ENCODE results near the gene RNF44.
"Not testable (repeated sequence)": the region's sequence is repeated elsewhere in the genome, so short reads cannot be mapped to it uniquely, and the experiment has no call there.

The RNF44 gene

DNA sequence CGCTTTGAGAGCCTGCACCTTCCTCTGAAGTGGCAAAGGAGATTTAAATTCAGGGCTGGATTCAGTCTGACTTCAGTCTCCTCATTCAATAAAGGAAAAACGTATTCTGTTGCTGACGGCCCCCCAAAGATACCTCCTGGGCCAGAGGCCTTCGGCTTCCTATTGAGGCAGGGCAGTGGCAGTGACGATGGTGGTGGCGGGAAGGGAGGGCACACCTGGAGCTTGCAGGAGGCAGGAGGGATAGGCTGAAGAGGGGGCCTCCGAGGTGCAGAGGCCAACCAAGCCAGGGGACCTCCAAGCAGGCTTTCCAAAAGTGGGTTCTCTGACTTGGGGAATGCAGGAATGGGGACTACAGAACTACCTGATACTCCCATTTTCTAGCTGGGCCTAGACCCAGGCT is 15.9 kb downstream of the RNF44 start:
- DNase-seq, result no peak

GRCh38 chr5:176519810-176520720 is 17.1 kb downstream of the RNF44 start:
- no peak for DNase-seq

GRCh38 chr5:176517053-176517661 is 20.0 kb downstream of the RNF44 start:
- DNase-seq, result no peak

DNA sequence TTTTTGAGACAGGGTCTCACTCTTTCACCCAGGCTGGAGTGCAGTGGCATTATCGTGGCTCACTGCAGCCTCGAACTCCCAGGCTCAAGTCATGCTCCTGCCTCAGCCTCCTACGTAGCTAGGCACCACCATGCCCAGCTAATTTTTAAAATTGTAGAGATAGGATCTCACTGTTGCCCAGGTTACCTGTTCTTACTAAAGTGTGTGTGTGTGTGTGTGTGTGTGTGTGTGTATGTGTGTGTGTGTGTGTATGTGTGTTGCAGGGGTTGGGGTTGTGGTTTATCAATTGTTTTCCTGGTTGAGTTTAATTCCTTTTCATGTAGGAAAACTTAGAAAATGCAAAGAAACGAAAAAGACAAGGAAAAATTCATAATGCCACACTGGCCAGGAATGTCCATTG is 21.8 kb downstream of the RNF44 start:
- no peak for DNase-seq

- DNase-seq, result no peak
Observed at GRCh38 chr5:176514244-176514950, 22.8 kb downstream of the RNF44 start.

DNA sequence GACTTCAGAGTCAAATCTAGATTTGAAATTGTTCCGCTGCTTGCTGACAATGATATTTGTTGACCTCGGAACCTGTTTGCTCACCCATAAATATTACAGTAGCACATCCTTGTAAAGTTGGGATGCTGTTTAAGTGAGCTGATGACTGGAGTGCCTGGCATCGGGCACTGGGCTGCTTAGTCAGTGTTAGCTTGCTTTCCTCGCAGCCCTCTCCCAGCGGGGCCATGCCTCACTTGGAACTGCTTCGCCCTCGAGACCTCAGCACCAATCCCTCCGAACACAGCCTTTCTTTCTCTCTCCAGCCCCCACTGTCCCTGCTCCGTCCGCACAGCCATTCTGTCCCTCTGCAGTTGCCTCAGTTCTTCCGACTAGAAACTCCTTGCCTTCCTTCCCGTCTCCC is 23.4 kb downstream of the RNF44 start:
- no peak for DNase-seq

DNA sequence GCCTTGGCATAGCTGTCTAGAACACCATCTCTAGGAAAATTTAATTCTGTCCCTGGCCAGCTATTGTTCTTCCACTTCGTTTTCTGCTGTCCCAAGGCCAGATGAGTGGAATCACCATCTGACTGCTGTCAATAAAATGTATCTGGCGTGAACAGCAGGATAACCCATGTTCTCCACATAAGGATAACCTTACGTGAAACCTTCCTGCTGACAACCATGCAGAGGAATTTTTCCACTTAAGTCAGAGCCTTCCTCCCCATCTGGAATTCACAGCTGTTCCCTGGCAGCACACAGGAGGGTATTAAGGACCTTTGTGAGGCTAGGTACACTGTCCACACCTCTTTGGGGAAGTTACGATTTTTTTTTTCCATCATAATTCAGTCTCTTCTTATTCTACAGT is 28.6 kb downstream of the RNF44 start:
- DNase-seq, result no peak

GRCh38 chr5:176507911-176508310 is 29.3 kb downstream of the RNF44 start:
- DNase-seq, result peak in 1 of 58 donors; percentile 6

DNA sequence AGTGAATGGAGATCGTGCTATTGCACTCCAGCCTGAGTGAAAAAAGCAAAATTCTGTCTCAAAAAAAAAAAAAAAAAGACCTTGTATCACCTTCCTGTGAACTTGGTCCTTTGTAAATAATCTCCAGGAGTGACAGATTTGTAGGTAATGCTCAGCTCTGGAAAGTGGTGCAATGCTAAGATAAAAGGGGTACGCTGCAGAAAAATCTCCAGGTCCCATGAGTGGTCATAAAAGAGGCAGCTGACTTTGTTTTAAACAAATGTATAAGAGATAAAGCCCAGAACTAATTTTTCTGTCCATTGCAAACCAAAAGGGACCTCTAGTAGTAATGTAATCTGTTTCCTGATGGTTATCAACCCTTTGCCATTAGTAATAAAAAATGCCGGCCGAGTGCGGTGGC is 33.7 kb downstream of the RNF44 start:
- no peak for DNase-seq

GRCh38 chr5:176501333-176501732 is 35.9 kb downstream of the RNF44 start:
- no peak for DNase-seq

DNA sequence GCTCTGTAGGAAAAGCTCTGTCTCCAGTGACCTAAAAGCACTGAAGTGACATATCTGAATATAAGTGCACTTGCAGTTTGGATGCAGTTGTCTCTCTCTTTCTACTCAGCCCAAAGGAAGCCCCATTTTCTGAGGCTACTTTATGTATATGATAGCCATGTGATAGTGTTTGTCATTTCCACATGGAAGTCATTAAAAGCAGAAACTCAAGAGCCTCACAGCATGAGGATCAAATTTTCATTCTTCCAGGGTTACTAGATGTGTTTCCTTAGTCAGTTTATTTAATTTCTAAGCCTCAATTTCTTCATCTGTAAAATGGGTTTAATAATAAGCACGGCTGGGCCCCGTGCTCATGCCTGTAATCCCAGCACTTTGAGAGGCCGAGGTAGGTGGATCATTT is 36.7 kb downstream of the RNF44 start:
- DNase-seq, result no peak

DNA sequence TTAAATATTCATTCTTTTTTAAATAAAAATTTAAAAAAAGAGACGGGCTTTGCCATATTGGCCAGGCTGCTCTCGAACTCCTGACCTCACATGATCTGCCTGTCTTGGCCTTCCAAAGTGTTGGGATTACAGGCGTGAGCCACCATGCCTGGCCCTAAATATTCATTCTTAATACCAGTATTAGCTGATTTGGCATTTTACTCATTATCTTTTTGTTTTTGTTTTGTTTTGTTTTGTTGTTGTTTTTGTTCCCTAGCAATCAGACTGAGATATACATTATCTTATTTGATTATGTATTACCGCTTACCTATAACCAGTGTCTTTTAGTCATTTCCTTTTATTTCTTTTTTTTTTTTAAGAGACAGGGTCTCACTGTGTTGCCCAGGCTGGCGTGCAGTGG is 37.9 kb downstream of the RNF44 start:
- no peak for DNase-seq

DNA sequence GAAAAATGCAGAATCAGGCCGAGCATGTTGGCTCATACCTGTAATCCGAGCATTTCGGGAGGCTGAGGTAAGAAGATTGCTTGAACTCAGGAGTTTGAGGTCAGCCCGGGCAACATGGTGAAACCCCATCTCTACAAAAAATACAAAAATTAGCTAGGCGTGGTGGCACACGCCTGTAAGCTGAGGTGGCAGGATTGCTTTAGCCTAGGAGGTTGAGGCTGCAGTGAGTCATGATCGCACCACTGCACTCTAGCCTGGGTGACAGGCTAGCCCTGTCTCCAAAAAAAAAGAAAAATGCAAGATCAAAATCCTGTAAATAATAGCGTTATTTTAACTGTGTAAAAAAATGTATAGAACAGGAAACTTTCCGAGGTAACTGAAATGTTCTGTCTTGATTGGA is 39.4 kb downstream of the RNF44 start:
- DNase-seq, result no peak

DNA sequence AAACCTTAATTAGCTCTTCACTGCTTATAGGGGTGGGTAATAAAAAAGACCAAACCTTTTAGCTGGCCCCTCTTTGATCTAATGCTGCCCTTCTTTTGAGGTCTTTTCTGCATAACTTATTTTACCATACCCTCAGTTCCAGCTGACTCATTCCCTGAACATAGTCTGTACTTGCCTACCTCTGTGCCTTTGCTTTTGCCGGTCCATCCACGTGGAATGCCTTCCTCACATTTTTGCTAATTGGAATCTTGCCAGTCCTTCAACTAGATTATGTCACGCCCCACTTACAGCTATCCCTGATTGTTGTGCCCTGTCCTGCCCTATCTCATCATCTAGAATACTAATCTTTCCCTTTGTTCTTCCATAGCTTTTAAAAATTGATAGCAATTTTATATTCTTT is 44.8 kb downstream of the RNF44 start:
- DNase-seq, result no peak

DNA sequence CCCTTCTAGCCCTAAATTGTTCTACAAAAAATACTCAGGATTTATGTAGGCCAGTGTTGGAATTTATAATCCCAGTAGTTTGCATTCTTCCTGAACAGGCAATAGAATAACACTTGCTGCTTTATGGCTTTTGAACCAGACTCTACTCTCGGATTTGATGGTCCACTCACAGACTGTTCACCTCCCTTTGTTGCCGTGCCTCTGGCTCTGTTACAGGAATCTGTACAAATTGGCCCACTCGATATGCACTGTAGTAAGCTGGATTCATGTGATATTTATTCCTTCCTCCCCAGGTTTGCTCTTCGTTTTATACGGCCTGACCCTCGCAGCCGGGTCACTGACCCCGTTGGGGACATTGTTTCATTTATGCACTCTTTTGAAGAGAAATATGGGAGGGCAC is 45.3 kb downstream of the RNF44 start:
- no peak for DNase-seq

DNA sequence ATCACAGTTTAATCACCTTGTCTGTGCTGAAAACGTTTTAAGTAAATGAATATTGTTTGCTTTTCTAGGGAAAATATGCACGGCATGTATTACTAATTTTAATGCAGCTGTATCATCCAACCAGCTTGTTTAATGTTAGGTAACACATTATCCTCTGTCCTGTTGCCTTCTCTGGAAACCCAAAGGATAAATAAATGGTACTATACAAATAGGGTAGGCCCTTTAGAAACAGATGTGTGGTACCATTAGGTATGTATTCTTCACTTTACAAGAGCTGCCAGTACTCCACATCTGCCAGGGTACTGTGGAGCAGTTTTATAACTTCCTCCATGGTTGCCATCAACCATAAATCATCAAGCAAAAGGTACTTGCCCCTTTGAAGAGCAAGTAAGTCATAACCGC is 46.1 kb downstream of the RNF44 start:
- no peak for DNase-seq

GRCh38 chr5:176490301-176490700 is 46.9 kb downstream of the RNF44 start:
- DNase-seq, result no peak

DNA sequence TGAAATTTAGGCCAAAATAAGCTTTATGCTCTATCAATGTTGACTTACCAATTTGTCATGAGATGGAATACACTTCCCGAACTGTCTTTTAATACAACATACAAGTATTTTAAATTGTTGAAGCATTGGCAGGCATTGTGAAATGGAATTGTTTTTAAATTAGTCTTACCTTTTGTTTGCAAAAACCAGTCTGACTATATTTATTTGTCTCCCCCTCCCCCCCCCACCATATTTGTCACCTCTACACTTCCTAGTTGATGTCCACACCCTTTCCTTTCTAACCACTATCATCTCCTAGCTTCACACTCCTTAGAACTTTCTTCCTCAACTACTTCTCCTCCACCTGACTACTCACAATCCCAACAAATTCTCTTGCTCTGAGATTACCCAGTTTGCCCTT is 48.1 kb downstream of the RNF44 start:
- DNase-seq, result no peak

GRCh38 chr5:176487160-176487559 is 50.0 kb downstream of the RNF44 start:
- DNase-seq, result not testable (repeated sequence)

DNA sequence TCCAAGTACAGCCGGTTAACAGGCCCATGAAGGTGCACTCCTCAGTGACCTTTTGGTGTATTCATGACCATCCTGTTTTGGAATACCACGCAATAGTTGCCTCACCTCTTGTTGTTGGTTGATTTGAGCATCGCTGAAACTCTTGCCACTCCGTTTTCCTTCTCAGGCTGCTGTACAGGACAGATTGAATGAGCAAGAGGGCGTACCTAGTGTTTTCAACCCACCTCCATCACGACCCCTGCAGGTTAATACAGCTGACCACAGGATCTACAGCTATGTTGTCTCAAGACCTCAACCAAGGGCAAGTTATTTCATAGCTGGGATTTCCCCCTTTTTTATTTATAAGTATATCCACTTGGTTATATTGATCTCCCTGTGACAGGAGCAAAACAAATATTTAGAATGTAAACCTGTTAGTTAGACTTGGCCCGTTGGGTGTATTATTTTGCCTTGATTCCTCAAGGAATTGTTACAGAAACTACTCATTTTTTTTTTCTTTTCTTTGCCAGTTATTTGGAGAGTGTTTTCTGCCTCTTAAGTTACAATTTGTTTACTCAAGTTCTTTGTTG is 50.9 kb downstream of the RNF44 start:
- DNase-seq, result no peak

- DNase-seq, result no peak
Observed at GRCh38 chr5:176485176-176485575, 52.0 kb downstream of the RNF44 start.

DNA sequence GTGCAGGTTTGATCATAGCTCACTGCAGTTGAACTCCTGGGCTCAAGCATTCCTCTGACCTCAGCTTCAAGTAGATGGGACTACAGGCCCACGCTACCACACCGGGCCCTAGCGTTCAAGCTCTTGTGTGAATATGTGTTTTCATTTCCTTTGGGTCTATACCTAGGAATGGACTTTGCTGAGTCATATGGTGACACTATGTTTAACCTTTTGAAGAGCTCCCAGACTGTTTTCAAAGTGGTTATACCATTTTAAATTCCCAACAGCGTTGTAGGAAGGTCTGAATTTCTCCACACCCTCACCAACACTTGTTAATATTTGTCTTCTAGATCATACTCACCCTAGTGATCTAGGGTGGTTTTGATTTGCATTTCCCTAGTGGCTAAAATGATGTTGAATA is 55.5 kb downstream of the RNF44 start:
- no peak for DNase-seq
